GM18867 (cell line): ENCODE data around the gene IMPDH2.

ENCODE experiments used
- ATAC-seq: cut with Tn5 transposase; IDR thresholded peaks from one replicate; pipeline ENCODE4 v1.9.1; 2021; ENCODE audit warnings: mild to moderate bottlenecking, moderate library complexity; ENCODE audit not compliant: unreplicated experiment

The IMPDH2 gene

DNA sequence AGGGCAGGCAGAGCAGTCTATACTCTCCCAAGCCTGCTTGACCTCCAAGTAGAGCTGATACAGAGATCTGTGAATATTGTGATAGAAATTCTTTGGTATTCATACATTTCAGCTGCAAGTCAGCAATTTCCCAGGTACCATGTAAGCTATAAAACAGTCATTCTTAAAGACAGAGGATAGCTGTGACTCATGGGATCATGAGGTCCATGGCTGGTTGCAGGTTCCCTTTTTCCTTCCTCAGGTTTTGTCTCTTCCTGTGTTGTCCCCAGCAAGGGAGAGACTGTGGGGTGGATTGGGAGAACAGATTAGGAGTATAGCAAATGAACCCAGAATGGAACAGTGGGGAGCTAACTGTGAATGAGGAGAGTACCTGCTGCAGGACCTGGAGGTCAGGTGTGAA, 44.5 kb downstream of the IMPDH2 start:
- no peak for ATAC-seq

- no peak for ATAC-seq
These were observed 46.1 kb downstream of the IMPDH2 start for GRCh38 chr3:48983096-48983495.

- no peak for ATAC-seq
These were observed 46.5 kb downstream of the IMPDH2 start for GRCh38 chr3:48982686-48983085.

GRCh38 chr3:48982016-48982415, 47.2 kb downstream of the IMPDH2 start:
- ATAC-seq = no peak

- ATAC-seq = no peak
These were observed 48.9 kb downstream of the IMPDH2 start for GRCh38 chr3:48980295-48980694.

- ATAC-seq = no peak
These were observed 49.7 kb downstream of the IMPDH2 start for GRCh38 chr3:48979451-48979850.
